ENCODE measurements around the gene ACER2. TPM values are rescaled to one million over a fixed set of nuclear protein-coding genes. Genes with fewer than 3 reads are reported as not detected.
"Not testable (repeated sequence)": the region's sequence is repeated elsewhere in the genome, so short reads cannot be mapped to it uniquely, and the experiment has no call there.

Gene ACER2
- total RNA-seq, 1 donor = 3.8 TPM

- DNase-seq (ENCODE audit: low read depth in 2 of 3, low spot score in 2 of 3) = no peak
These were observed 505 bp upstream of the ACER2 start for GRCh38 chr9:19408316-19408692.

- no peak for DNase-seq (ENCODE audit: low read depth in 2 of 3, low spot score in 2 of 3)
These were observed 789 bp downstream of the ACER2 start for GRCh38 chr9:19409401-19410194.

- no peak for DNase-seq (ENCODE audit: low read depth in 2 of 3, low spot score in 2 of 3)
These were observed 1.3 kb downstream of the ACER2 start for GRCh38 chr9:19410195-19410503.

- DNase-seq (ENCODE audit: low read depth in 2 of 3, low spot score in 2 of 3) = no peak
These were observed 1.8 kb downstream of the ACER2 start for GRCh38 chr9:19410594-19410993.

GRCh38 chr9:19411316-19411715 lies 2.5 kb downstream of the ACER2 start:
- no peak for DNase-seq (ENCODE audit: low read depth in 2 of 3, low spot score in 2 of 3)

- not testable (repeated sequence) for DNase-seq (ENCODE audit: low read depth in 2 of 3, low spot score in 2 of 3)
These were observed 4.6 kb downstream of the ACER2 start for GRCh38 chr9:19413456-19413855.

GRCh38 chr9:19416143-19416542 lies 7.3 kb downstream of the ACER2 start:
- no peak for DNase-seq (ENCODE audit: low read depth in 2 of 3, low spot score in 2 of 3)

- no peak for DNase-seq (ENCODE audit: low read depth in 2 of 3, low spot score in 2 of 3)
These were observed 12.1 kb downstream of the ACER2 start for GRCh38 chr9:19420877-19421276.

GRCh38 chr9:19423163-19423562 lies 14.4 kb downstream of the ACER2 start:
- no peak for DNase-seq (ENCODE audit: low read depth in 2 of 3, low spot score in 2 of 3)

GRCh38 chr9:19424176-19424779 lies 15.5 kb downstream of the ACER2 start:
- no peak for DNase-seq (ENCODE audit: low read depth in 2 of 3, low spot score in 2 of 3)

- DNase-seq (ENCODE audit: low read depth in 2 of 3, low spot score in 2 of 3) = no peak
These were observed 20.8 kb downstream of the ACER2 start for GRCh38 chr9:19429595-19429994.

GRCh38 chr9:19430201-19430760 lies 21.5 kb downstream of the ACER2 start:
- DNase-seq (ENCODE audit: low read depth in 2 of 3, low spot score in 2 of 3) = no peak

GRCh38 chr9:19431361-19432171 lies 22.8 kb downstream of the ACER2 start:
- no peak for DNase-seq (ENCODE audit: low read depth in 2 of 3, low spot score in 2 of 3)

- no peak for DNase-seq (ENCODE audit: low read depth in 2 of 3, low spot score in 2 of 3)
These were observed 23.7 kb downstream of the ACER2 start for GRCh38 chr9:19432473-19432872.

- not testable (repeated sequence) for DNase-seq (ENCODE audit: low read depth in 2 of 3, low spot score in 2 of 3)
These were observed 24.9 kb downstream of the ACER2 start for GRCh38 chr9:19433729-19434128.

- DNase-seq (ENCODE audit: low read depth in 2 of 3, low spot score in 2 of 3) = no peak
These were observed 31.6 kb downstream of the ACER2 start for GRCh38 chr9:19440376-19440775.

GRCh38 chr9:19440823-19441580 lies 32.2 kb downstream of the ACER2 start:
- no peak for DNase-seq (ENCODE audit: low read depth in 2 of 3, low spot score in 2 of 3)

- peak in 1 of 3 donors; percentile 53 for DNase-seq (ENCODE audit: low read depth in 2 of 3, low spot score in 2 of 3)
These were observed 32.9 kb downstream of the ACER2 start for GRCh38 chr9:19441730-19442129.

- DNase-seq (ENCODE audit: low read depth in 2 of 3, low spot score in 2 of 3) = no peak
These were observed 33.4 kb downstream of the ACER2 start for GRCh38 chr9:19442240-19442639.

- no peak for DNase-seq (ENCODE audit: low read depth in 2 of 3, low spot score in 2 of 3)
These were observed 36.6 kb downstream of the ACER2 start for GRCh38 chr9:19445452-19445851.

Measured in hematopoietic multipotent progenitor cell (in vitro differentiated cells).